Brain pericyte (primary cell): Measurements from ENCODE around the gene TMEM258.

Source experiments
- DNase-seq: peaks from one replicate; pipeline ENCODE4 v3.0.0-alpha.2; 2012; ENCODE audit warnings: low read depth, low spot score

Gene TMEM258

DNA sequence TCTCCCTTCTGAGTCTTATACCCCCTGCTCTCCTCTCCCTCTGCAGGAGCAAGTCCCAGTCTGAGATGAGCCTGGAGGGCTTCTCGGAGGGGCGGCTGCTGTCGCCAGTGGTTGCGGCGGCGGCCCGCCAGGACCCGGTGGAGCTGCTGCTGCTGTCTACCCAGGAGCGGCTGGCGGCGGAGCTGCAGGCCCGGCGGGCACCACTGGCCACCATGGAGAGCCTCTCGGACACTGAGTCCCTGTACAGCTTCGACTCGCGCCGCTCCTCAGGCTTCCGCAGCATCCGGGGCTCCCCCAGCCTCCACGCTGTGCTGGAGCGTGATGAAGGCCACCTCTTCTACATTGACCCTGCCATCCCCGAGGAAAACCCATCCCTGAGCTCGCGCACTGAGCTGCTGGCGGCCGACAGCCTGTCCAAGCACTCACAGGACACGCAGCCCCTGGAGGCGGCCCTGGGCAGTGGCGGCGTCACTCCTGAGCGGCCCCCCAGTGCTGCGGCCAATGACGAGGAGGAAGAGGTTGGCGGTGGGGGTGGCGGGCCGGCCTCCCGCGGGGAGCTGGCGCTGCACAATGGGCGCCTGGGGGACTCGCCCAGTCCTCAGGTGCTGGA lies 48.8 kb downstream of the TMEM258 start:
- DNase-seq, result no peak

DNA sequence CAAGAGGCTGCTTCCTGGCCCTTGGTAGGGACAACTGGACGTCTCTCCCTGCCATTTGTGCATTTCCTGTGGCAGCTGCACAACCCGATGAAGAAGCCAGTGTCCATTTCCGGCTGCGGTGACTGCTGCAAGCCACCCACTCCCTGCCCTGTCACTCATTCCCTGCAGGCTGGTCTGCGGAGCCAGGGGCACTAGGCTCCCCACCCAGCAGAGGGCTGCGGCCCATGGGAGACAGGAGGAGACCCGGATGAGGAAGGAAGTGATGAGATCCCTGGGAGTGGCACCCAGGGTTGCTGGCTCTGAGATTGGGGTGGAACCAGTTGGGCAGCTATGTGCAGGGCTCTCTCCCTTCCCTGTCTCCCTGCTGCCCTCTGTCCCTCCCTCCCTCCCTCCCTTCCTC lies 50.0 kb downstream of the TMEM258 start:
- DNase-seq, result no peak

DNA sequence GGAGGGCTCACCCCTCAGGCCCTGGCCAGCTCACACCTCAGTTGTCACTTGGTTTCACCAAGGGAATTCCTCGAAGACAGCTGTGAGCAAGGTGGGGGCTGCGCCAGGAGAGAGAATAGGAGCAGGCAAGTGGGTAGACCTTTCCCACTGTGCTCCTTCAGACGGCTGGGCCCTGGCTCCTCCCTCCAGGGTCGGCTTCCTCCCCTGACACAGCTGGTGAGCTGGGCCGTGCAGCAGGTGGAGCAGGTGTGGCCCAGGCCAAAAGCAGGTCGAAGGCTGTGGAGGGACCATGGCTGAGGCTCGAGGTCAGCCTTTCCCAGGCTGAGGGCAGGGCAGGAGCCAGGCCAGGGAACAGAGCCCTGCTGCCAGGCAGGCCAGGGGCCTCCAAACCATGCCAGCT lies 52.4 kb downstream of the TMEM258 start:
- DNase-seq, result no peak

DNA sequence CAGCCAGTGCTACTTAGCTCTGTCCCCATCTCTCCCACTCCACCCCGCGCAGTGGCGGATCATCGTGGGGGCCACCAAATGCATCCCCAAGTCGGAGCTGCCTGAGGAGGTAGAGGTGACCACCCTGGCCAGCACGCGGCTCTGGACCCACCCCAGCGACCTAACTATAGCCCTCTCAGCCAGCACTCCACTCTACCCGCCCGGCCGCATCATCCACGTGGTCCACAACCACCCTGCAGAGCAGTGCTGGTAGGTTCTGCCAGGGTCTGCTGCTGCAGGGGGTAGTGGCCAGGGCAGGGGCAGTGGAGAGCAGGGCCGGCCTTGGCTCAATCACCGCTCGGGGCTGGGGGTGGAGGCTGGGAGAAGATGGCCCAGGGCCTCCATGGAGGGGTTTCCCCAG lies 53.0 kb downstream of the TMEM258 start:
- no peak for DNase-seq
